DMS153 treated with DMSO at 0.1 percent for 48 hours (cell line): ENCODE results near the gene PTX4.
"Not testable (repeated sequence)": the region's sequence is repeated elsewhere in the genome, so short reads cannot be mapped to it uniquely, and the experiment has no call there.

Experiments
- DNase-seq: peaks from one replicate; lab custom pipeline; 2025; ENCODE audit not compliant: unreplicated experiment; lab: John Stamatoyannopoulos, UW

PTX4 gene

DNA sequence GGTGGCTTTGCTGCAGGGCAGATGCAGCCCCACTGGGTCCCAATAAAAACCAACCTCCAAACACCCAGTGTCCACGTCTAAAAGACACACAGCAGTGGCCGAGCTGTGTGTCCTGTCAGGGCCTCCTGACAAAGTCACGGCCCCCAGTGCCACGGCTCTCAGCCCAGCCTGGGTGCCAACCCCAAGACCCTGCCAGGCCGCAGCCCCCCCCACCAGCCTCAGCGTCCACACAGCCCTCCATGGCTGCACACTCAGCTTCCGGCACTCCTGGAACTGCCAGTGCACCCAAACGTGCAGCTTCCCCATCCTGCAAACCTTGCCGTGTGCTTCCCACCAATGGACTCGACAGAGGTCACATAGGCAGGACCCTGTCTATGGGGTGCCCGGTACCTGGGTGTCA lies 40.8 kb downstream of the PTX4 start:
- DNase-seq = no peak

DNA sequence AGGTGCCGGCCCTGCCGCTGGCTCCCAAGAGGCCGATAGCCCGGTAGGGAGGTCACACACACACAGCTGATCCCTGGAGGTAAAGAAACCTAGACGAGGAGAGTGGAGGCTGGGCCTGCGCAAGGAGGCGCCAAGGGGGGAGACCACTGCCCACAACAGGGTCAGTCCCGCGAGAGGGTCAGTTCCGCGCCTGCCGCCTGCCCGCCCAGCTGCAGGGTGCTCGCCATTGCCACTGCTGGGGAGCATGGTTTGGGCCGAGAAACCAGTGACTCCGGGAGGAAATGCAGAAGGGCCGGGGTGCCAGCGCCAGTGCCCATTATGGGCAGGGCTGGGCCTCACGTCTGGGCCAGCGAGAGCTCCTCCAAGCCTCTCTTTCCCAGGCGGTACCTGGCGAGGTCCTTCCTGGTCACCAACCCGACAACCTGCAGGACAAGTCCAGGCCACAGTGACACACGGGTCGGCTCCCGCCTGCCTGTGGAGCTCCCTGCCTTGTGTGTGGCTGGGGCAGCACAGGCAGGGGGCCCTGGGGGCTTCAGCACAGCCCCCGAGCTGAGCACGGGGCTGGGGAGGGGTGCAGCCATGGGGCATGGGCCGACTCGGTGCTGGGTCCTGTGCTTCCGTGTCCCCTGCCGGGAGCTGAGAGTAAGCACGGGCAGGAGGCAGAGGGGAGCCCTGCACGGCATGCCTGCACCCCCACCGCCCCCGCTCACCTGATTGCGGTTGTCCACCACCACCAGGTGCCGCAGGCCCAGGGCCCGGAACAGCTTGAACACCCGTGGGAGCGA lies 42.3 kb downstream of the PTX4 start:
- DNase-seq = no peak

DNA sequence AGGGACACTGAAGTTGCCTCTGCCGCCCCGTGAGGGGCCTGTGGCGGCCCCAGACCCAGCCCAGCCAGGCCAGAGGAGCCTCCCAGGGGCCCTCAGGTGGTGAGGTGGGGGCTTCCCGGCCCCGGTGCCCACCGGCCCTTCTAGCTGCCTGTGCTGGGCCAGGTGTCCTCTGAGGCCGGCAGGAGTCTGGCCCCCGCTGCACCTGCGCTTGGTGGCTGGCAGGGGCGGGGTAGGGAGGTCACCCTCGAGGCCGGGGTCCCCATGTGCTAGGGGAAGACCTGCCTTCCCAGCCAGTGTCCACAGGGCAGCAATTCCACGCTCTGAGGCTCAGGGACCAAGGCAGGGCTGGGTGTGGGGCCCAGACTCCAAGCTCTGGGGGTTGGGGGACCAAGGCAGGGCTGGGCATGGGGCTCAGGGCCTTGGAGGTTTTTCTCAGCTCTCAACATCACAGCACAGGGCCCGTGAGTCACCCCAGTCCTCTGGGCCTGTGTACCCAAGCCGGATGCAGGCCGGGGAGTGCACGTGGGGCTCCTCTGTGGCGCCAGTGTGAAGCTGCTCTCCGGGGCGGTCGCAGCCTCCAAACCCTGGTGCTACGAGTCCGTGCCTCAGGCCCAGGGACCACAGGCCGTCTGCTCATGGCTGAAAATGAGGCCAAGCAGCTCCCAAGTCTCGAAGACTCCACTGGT lies 43.1 kb downstream of the PTX4 start:
- no peak for DNase-seq

DNA sequence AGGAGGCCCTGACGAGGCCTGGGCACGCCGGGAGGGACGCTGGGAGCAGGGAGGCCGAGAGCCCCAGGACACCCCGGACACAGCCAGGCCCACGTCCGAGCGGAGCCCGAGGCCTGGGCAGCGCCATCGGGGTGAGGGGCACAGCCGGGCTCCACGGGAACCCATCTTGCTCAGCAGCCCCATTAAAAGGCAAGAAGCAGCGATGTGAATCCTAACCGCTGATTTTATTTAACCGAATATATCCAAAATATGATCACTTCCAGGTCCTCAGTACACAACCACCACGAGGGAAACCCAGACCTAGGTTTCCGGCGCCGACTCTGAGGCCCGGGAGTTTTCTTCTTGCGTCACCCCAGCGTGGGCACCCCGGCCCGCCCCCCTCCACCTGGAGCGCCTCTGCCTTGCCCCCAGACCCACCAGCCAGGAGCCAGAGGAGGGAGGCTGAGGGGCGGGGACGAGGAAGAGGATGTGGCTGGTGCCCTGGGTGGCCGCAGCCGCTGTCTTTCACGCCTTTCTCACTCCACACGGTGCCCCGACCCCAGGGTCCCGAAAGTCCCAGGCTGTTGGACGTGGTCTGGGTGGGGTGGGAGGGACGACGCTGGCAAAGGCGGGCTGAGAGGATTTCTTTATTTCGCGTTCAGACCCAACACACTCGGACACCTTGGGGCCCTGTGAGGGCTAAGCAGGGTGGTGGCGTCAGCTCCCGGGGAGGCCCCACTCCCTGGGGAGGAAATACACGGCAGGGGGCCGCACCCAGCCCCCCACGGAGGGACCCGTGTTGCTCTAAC lies 43.8 kb downstream of the PTX4 start:
- DNase-seq = no peak

DNA sequence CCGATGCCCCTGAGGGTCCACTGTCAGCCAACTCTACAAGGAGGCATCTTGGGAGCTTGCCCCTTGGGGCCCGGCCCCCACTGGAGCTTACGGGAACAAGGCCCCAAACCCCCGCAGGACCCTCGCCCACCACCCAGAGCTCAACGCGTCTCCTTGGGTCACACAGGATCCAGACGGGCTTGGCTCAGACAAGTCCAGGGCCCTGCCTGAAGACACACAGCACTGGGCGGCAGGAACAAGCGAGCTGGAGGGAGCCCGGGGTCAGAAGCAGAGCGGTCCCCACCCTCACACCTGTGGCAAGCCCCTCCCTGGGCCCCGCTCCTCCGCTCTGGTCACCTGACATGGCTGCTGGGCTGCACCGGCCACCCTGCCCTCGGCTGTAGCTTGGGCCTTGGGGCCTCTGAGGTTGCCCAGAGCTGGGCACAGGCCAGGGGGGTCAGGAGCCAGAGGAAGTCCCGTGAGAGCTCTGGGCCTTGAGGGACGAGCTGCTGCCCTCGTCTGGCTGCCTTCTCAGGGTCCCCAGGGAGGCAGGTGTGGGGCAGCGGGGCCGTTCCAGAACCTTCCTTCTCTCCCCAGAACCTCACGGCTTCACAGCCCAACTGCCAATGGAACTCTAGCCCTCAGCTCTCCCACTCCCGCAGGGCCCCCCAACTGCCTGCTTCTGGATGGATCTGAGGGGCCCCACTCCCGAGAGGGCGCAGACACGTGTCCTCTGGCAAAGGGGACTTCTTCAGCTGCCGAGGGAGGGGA lies 44.6 kb downstream of the PTX4 start, which contains the start of gene CCDC154:
TSS of gene CCDC154 (minus strand) at position 577 of the 750 bp plus-strand sequence. CDS start at position 343, 234 bp downstream.
- no peak for DNase-seq

DNA sequence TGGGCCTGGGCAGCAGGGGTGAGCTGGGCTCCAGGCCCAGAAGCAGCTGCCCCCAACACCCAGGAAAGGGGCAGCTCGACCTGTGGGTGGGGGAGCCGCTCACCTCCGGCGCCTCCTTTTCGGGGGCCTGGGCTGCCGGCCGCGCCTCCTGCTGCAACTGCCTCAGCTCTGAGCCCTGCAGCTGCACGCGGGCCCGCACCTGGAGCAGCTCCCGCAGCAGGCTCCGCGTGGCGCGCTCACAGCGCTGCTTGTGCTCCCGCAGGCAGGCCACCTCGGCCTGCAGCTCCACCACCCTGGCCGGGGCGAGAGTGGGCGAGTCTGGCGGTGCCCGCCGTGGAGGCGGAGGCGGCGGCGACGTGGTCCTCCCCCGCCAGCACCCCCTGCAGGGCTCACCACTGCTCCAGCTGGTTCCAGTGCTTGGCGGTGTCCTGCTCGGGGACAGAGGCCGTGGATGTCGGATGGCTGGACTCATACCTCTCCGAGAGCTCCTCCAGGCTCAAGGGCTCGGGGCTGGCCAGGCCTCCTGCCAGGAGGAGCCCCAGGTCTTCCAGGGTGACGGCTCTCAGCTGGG lies 45.3 kb downstream of the PTX4 start:
- DNase-seq = no peak

DNA sequence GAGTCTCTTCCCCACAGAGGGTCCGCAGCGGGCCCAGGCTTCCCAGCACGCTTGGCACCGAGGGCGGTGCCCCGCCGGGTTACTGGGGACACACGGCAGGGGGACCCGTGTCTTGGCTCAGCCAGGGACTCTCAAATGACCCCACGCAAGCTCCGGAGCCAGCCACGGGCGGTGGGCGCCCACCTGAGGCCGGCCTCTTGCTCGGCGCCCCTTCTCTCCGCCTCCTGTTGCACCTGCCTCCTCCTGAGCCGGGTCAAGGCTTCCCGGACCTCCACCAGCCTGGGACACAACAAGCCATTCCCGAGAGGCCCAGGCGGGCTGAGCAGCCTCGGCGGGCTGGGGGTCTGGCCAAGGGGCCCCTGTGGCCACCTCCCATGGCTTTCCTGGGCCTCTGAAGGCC lies 46.0 kb downstream of the PTX4 start:
- no peak for DNase-seq

DNA sequence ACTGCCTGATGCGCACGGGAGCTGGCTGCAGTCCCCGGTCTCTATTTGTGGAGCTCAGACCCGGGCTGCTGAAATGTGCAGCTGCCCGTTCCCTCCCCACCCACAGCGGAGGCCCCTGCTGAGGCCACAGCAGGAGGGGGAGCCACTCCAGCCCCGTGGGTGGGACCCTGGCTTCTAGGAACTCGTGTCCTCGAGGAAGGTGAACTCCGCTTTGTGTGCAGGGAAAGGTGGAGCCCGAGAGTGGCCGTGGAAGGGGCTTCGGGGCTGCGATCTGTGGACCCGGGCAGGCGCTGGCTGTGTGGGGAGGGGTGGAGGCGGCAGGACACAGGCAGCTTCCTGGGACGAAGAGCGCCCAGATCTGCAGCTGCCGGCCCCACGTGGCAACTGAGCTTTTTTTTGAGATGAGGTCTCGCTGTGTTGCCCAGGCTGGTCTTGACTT lies 47.3 kb downstream of the PTX4 start:
- no peak for DNase-seq

DNA sequence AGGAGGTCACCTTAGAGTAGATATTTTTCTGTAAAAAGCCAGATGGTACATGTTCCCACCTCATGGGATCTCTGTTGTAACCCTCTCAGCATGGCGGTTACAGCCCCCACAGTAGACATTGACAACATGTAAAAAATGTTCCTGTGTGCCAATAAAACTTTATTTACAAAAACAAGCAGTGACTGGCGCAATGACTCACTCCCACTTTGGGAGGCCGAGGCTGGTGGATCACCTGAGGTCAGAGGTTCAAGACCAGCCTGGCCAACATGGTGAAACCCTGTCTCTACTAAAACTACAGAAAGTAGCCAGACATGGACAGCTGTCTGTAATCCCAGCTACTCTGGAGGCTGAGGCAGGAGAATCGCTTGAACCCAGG lies 49.1 kb downstream of the PTX4 start:
- not testable (repeated sequence) for DNase-seq

DNA sequence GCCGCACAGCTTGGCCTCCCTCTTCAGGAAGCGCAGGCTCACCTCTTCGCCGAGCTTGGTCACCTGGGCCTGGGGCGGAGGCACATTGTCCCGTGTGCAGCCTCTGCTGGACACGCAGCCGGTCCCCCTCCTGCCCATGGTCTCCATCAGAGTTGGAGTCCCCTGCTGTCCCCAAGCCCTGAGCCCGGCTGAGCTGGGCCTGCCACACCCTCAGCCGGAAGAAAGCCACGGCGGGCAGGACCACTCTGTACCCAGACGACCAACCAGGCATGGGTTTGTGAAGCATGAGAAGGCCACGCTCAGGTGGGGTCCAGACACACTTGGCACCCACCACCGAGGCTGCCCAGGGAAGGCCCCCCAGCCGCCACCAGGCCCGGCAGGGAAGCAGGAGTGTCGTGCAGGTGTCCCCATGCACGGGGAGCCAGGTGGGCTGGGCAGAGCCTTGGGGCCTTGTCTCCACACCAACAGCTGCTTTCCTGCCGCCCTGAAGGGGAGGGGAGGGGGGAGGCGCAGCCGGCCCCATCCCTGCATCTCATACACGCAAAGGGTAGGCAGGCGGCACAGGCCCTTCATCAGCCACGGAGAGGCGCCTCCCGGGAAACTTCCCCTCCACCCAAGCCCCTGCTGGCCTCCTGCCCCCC lies 49.6 kb downstream of the PTX4 start:
- DNase-seq = no peak

DNA sequence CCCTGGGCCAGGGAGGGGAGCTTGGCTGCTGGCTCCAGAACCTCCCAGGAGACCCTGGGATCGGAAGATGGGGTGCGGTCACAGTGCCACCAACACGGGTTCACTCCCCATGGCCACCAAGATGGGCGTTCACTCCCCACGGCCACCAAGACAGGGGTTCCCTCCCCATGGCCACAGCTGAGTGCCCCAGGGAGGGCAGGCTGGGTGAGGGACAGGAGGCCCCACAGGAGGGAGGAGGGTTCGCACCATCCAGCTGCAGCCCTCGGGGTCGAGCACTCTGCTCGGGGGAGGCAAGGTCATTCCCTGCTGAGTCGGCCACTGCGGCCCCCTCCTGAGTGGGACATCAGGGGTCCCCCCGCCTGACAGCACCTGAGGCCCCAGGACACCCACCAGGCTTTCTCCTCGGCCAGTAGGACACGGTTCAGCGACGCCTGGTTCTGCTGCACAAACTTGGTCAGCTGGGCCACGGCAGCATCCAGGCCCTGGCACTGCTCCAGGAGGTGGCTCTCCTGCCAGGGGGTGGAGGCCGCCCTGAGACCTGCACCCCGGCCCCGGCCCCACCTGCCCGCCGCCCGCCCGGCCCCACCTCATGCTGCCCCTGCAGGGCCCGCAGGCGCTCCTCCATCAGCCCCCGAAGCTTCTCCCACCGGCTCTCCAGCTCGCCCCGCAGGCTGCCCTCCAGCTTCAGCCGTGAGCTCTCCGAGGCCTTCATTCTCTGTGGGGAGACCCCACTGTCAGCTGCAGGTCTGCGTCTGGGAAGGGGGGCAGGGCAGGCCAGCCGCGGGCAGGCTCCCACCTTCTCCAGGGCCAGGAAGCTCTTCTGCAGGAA lies 50.3 kb downstream of the PTX4 start:
- DNase-seq = no peak

DNA sequence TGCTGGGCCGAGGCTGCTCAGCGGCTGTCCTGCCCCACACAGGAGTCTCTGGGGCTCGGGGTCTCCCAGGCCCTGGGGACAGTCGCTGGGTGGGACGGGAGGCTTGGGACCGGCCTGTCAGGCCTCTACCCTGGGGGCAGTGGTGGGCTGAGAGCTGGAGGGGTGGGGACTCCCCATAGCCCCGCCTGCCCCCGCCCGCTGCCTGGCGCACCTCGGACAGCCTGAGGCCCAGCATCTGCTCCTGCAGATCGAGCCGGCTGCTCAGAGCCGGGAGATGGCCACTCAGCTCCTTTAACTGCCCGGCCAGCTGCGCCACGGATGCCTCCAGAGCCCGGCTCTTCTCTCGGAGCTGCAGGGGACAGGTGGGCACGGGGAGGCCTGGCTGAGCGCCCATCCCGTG lies 51.1 kb downstream of the PTX4 start:
- DNase-seq = no peak

DNA sequence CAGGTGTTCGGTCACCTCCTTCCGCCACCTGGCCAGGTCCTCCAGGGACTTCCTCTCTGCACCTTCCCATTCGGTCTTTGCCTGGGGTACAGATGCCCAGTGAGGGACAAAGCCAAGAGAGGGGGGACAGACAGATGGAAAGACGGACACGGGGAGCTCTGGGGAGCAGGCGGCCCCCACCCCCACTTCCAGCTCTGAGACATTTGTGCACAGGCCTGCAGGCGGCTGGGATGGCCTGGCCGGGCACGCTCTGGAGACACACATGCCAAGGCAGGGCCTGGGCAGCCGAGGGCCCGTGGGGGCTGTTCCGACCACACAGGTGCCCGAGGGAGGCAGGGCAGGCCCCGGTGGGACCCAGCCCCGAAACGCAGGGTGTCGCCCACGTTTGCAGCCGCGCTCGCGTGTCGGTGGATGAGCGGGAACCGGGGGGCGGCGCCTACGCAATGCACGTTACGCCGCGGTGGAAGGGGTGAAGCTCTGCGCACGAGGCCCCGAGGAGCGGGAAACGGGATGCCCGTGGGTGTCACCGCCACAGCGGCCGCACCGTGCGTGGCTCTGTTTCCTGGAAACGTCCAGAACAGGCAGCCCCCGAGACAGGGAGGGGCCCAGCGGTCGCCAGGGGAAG lies 51.9 kb downstream of the PTX4 start:
- DNase-seq = no peak

DNA sequence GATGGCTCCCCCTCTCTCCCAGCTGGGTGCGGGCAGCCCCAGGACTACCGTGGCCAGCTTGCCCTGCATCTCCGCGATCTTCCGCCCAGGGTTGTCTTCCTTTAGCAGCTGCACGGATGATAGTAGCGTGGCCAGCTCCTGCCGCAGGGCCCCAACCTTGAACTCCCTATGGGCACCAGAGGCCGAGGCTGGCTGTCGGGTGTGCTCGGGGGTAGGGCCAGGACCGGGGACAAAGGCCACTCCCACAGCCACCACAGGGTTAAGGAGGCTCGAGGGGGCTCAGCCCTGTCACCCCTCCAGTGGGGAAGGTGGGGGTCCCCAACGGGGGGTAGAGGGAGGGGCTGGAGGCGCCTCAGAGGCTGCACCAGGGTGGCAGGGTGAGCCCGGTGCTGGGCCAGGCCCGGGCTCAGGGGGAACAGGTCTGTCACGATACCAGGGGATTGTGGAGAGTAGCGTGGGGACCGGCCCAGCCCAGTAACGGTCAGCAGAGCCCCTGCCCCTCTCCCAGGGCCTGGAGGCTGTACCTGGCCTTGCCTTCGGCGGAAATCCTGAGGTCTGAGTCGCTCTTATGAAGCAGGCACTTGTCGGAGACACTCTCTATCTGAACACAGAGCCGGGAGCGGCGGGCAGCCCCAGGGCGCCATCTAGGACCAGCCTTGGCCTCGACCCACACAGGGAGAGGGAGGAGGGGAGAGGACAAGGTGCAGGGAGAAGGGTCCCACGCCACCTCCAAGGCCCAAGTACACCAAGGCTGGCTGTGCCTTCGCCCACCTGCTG lies 52.6 kb downstream of the PTX4 start:
- no peak for DNase-seq
